Ovary (tissue), 9 donors: ENCODE measurements around the gene SLC6A2. TPM values are rescaled to one million over a fixed set of nuclear protein-coding genes. Genes with fewer than 3 reads are reported as not detected.

Source experiments
- DNase-seq, 5 donors: peaks; one replicate each; pipeline ENCODE4 v3.0.0-alpha.2; 2019 to 2020
- H3K27ac ChIP-seq, 2 donors: fragments of 200-600 bp; one replicate each; pipeline versions ENCODE4 v1.5.1 to v1.8.0; 2019 to 2022
- H3K27me3 ChIP-seq: fragments of 200-600 bp; one replicate; pipeline ENCODE4 v1.8.0; 2022
- H3K36me3 ChIP-seq: fragments of 200-600 bp; sonication (generic); one replicate; pipeline ENCODE4 v1.5.1; 2019
- H3K4me1 ChIP-seq: one replicate; pipeline ENCODE4 v1.8.1; 2013; ENCODE audit warnings: mild to moderate bottlenecking, moderate library complexity; ENCODE audit not compliant: insufficient read depth
- H3K4me3 ChIP-seq: fragments of 200-600 bp; sonication (generic); one replicate; pipeline ENCODE4 v1.5.1; 2017
- H3K9me3 ChIP-seq, 2 donors: fragments of 200-600 bp in 1 of 2; sonication (generic) in 1 of 2; one replicate each; pipeline versions ENCODE4 v1.5.1 to v1.8.1; 2013 to 2019; ENCODE audit warnings: mild to moderate bottlenecking in 1 of 2, moderate library complexity in 1 of 2
- EP300 ChIP-seq: sonication (generic); formaldehyde crosslinking; IDR thresholded peaks from one replicate; pipeline ENCODE4 v1.6.1; 2017; ENCODE audit warnings: antibody characterized with exemption
- POLR2A ChIP-seq: fragments of 450-650 bp; IDR thresholded peaks from one replicate; pipeline ENCODE4 v1.6.1; 2017; ENCODE audit warnings: antibody characterized with exemption, mild to moderate bottlenecking, moderate library complexity
- WGBS, 3 donors: extraction: QIAGEN DNeasy Blood & Tissue Kit in 1 of 3; methylation state at CpG; one replicate each; pipeline versions ENCODE4 v1.1.5 to v1.1.7; 2013 to 2017; 5-methylcytosine and 5-hydroxymethylcytosine counted together
- intact Hi-C, 4 donors: fragments of 100-400 bp; cut with DNase I; formaldehyde crosslinking; loops; one replicate each; pipeline versions ENCODE4 v1.11.0 to v1.15.1; 2022 to 2023
- polyA plus RNA-seq, 2 donors: library from polyadenylated mRNA; stranded (reverse); fragments of 200-250 nt in 1 of 2; fragments of 350-450 nt in 1 of 2; fragmentation: Illumina TruSeq in 1 of 2; extraction: RNeasy Lipid Tissue Mini Kit (QIAGEN cat#74804) in 1 of 2; gene quantifications; one replicate each; pipeline ENCODE4 v1.2.3, GENCODE V29; 2013 to 2014
- total RNA-seq, 7 donors: library from RNA; depleted of rRNA in 2 of 7; stranded (reverse); fragments of >200 nt in 2 of 7; fragmentation: NEBNext Ultra II Directional in 3 of 7; extraction: Animal tissue kit (Norgen Biotek cat#: 25700) in 3 of 7; gene quantifications; one replicate each; pipeline versions ENCODE4 v1.1.0 to v1.2.4, GENCODE V29; 2016 to 2023
- TF ChIP-seq, protein P1 (sequence below), 3 donors: fragments of 450-650 bp in 2 of 3; fragments of 200-600 bp in 1 of 3; IDR thresholded peaks; one replicate each; pipeline versions ENCODE4 v1.5.1 to v1.8.0; 2016 to 2022; ENCODE audit warnings: antibody characterized with exemption in 3 of 3, mild to moderate bottlenecking in 1 of 3
- donor health status: DM: no; HTN: no; CAD: no; lungs with moderate emphysema.
- donor health status: DM: no; HTN: no; CAD: no.
- donor health status: Bipolar disorder and iron deficiency.
- donor health status: DM: yes; HTN: yes; CAD: no.
- donor health status: DM: no; HTN: no; CAD: no.
- donor health status: DM: yes; HTN: yes; CAD: no.

Gene SLC6A2
- total and polyA plus RNA-seq, 9 donors, result 0.08 to 0.36 (median 0.21) TPM; not detected in 3

DNA sequence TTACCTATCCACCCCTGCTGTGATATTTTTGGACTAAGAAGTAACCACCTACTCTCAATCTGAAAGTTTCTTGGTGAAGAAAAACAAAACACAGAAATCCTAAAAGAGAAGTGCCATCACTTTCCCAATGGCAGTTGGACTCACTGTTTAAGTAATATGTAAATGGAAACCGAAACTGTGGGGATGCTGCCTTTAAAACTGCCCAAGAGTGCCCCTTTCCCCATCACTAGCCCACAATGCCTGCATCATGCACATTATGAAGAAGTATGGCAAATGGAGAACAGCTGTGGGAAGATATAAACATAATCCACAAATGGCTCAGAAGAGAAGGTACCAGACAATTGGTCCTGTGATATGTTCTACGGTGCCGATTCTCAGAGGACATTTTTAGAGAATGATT is 33.5 kb upstream of the SLC6A2 start:
- TF ChIP-seq EP300, result no peak
- no peak for TF ChIP-seq POLR2A
- TF ChIP-seq, protein P1, sequence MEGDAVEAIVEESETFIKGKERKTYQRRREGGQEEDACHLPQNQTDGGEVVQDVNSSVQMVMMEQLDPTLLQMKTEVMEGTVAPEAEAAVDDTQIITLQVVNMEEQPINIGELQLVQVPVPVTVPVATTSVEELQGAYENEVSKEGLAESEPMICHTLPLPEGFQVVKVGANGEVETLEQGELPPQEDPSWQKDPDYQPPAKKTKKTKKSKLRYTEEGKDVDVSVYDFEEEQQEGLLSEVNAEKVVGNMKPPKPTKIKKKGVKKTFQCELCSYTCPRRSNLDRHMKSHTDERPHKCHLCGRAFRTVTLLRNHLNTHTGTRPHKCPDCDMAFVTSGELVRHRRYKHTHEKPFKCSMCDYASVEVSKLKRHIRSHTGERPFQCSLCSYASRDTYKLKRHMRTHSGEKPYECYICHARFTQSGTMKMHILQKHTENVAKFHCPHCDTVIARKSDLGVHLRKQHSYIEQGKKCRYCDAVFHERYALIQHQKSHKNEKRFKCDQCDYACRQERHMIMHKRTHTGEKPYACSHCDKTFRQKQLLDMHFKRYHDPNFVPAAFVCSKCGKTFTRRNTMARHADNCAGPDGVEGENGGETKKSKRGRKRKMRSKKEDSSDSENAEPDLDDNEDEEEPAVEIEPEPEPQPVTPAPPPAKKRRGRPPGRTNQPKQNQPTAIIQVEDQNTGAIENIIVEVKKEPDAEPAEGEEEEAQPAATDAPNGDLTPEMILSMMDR (IDR thresholded peaks at IDR 0.05), result no peak
- no peak for DNase-seq
- H3K9me3 ChIP-seq, result no peaks in the 10 kb centered on the region
- no peaks in the 10 kb centered on the region for H3K36me3 ChIP-seq
- intact Hi-C loops, result no loop called here
- no peak overlapping the region for H3K27ac ChIP-seq
- no peak overlapping the region for H3K4me3 ChIP-seq
- no peaks in the 10 kb centered on the region for H3K27me3 ChIP-seq
- 77 to 95% (median 95%) methylated on average over 3 of the region's 3 CpGs for WGBS, 3 donors
- H3K4me1 ChIP-seq, result no peaks in the 10 kb centered on the region

DNA sequence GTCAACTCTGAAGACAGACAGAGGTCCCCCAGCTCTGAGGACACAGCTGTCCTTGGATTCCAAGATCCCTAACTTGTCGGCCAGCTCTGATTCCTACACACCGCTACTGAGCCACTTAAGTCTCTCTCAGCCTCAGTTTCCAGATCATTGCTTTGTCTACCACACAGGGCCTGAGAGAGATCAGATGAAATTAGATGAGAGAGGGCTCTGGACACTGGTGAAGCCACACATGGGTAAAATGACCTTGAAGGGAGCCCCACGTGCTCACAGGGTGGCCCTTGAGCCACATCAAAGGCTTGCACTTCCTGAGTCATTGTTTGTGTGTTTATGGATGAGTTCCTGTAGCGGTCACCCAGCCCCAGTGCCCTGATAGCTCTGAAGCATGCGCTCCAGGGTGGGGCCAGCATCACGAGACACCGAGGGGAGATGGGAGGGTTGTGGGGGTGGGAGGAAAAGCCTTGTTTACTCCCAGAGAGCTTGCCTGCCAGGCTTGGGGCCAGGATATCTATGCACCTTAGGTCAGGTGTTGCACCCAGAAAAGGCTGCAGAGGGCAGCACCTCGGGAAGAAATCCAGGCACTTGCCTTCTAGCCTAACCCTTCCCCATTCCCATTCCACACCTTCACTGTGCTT is 32.7 kb upstream of the SLC6A2 start:
- Histone ChIP-seq H3K4me3 (no peak overlapping the region), H3K27me3 (no peaks in the 10 kb centered on the region), H3K9me3 (no peaks in the 10 kb centered on the region), H3K27ac (no peak overlapping the region), H3K4me1 (no peaks in the 10 kb centered on the region), H3K36me3 (no peaks in the 10 kb centered on the region)
- 34 to 44% (median 35%) methylated on average over 8 of the region's 8 CpGs for WGBS, 3 donors
- no peak for TF ChIP-seq EP300
- TF ChIP-seq POLR2A, result no peak
- TF ChIP-seq, protein P1 (IDR thresholded peaks at IDR 0.05), result no peak
- intact Hi-C loops, result no loop called here
- DNase-seq, result no peak

DNA sequence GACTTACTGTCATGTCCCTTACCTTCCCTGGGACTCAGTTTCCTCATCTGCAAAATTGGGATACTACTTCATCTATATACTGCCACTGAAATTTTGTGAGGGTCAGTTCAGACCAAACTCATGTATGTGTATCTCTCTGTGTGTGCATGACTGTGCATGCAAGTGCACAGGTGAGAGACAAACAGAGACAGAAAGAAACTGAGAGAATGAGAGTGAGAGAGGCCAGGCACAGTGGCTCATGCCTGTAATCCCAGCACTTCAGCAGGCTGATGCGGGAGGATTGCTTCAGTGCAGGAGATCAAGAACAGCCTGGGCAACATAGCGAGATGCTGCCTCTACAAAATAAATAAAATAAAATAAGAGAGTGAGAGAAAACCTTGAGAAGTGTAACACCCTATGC is 32.1 kb upstream of the SLC6A2 start:
- no peaks in the 10 kb centered on the region for H3K9me3 ChIP-seq
- WGBS, 3 donors, result 69 to 94% (median 90%) methylated on average over 2 of the region's 2 CpGs
- intact Hi-C loops, result no loop called here
- DNase-seq, result no peak
- TF ChIP-seq, protein P1 (IDR thresholded peaks at IDR 0.05), result no peak
- TF ChIP-seq EP300, result no peak
- no peak for TF ChIP-seq POLR2A
- no peaks in the 10 kb centered on the region for H3K27me3 ChIP-seq
- no peak overlapping the region for H3K4me3 ChIP-seq
- H3K36me3 ChIP-seq, result no peaks in the 10 kb centered on the region
- H3K4me1 ChIP-seq, result no peaks in the 10 kb centered on the region
- no peak overlapping the region for H3K27ac ChIP-seq

DNA sequence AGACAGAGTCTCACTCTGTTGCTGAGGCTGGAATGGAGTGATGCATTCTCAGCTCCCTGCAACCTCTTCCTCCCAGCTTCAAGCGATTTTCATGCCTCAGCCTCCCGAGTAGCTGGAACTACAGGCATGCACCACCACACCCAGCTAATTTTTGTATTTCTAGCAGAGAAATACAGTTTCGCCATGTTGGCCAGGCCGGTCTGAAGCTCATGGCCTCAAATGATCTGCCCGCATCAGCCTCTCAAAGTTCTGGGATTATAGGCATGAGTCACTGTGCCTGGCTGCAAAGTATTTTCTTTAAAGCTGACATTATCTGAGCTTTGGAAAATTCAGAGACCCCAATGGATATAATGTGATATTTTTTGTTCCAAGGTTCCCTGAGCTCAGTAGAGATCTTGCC is 31.1 kb upstream of the SLC6A2 start:
- Histone ChIP-seq H3K9me3 (no peaks in the 10 kb centered on the region), H3K27ac (no peak overlapping the region), H3K4me1 (no peaks in the 10 kb centered on the region), H3K27me3 (no peaks in the 10 kb centered on the region), H3K4me3 (no peak overlapping the region), H3K36me3 (no peaks in the 10 kb centered on the region)
- TF ChIP-seq POLR2A (no peak), EP300 (no peak)
- no peak for DNase-seq
- WGBS, 3 donors, result 91 to 96% (median 93%) methylated on average over 5 of the region's 5 CpGs
- intact Hi-C loops, result no loop called here

DNA sequence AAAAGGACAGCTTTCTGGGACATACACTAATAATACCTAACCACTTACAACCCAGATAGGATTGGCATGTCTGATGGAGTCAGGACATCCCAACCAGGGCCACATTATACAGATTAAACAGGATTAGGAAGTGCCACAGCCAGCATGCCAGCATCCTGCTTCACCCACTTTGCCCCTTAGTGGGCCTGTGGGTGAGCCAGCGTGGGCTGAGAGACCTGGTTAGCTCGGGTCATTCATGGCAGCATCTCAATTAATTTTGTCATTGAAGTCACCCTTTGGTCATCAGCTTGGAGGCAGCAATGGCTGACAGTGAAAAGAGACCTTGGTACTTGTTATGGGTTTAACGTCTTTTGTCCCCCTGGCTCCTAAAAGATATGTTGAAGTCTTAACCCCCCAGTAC is 29.9 kb upstream of the SLC6A2 start:
- H3K36me3 ChIP-seq, result no peaks in the 10 kb centered on the region
- no peaks in the 10 kb centered on the region for H3K27me3 ChIP-seq
- H3K4me3 ChIP-seq, result no peak overlapping the region
- no peak for DNase-seq
- intact Hi-C loops, result no loop called here
- no peaks in the 10 kb centered on the region for H3K9me3 ChIP-seq
- H3K4me1 ChIP-seq, result no peaks in the 10 kb centered on the region
- H3K27ac ChIP-seq, result no peak overlapping the region
- WGBS, 3 donors, result 90 to 93% (median 91%) methylated on average over 3 of the region's 3 CpGs
- TF ChIP-seq, protein P1 (IDR thresholded peaks at IDR 0.05), result no peak
- TF ChIP-seq EP300 (no peak), POLR2A (no peak)
